WTC11 (cell line): ENCODE data around the gene HS2ST1.

ENCODE experiments used
- ATF1 ChIP-seq: sonication (generic); formaldehyde crosslinking; IDR thresholded peaks from 2 replicates; pipeline ENCODE4 v1.8.1; 2023; ENCODE audit warnings: mild to moderate bottlenecking, moderate library complexity, missing genetic modification reagents
- ATF2 ChIP-seq: sonication (generic); formaldehyde crosslinking; IDR thresholded peaks from 2 replicates; pipeline ENCODE4 v1.8.1; 2022; ENCODE audit warnings: low read depth, missing genetic modification reagents, borderline replicate concordance
- ATF3 ChIP-seq: sonication (generic); formaldehyde crosslinking; conservative IDR thresholded peaks from 2 replicates; pipeline ENCODE4 v1.8.1; 2022; ENCODE audit warnings: mild to moderate bottlenecking, missing genetic modification reagents
- CBFB ChIP-seq: sonication (generic); formaldehyde crosslinking; IDR thresholded peaks from 2 replicates; pipeline ENCODE4 v1.8.1; 2022; ENCODE audit warnings: mild to moderate bottlenecking, low read depth, missing genetic modification reagents
- CTCF ChIP-seq: fragments of 200-600 bp; IDR thresholded peaks from 2 replicates; pipeline ENCODE4 v1.8.0; 2022; ENCODE audit warnings: antibody characterized with exemption
- HMGA2 ChIP-seq: fragments of 250-450 bp; sonication (Bioruptor Pico); IDR thresholded peaks from 2 replicates; pipeline ENCODE4 v1.4.0; 2021; ENCODE audit warnings: mild to moderate bottlenecking, moderate library complexity
- JUN ChIP-seq: sonication (generic); formaldehyde crosslinking; IDR thresholded peaks from 2 replicates; pipeline ENCODE4 v1.8.0; 2023; ENCODE audit warnings: mild to moderate bottlenecking, missing genetic modification reagents
- SP1 ChIP-seq: sonication (generic); formaldehyde crosslinking; conservative IDR thresholded peaks from 2 replicates; pipeline ENCODE4 v1.8.1; 2022; ENCODE audit warnings: missing genetic modification reagents
- STAT6 ChIP-seq: sonication (generic); formaldehyde crosslinking; conservative IDR thresholded peaks from 2 replicates; pipeline ENCODE4 v1.8.1; 2023; ENCODE audit warnings: mild to moderate bottlenecking, low read depth, missing genetic modification reagents, moderate library complexity
- ZNF317 ChIP-seq: sonication (generic); formaldehyde crosslinking; IDR thresholded peaks from 2 replicates; pipeline ENCODE4 v1.8.1; 2023; ENCODE audit warnings: low read depth, mild to moderate bottlenecking, moderate library complexity, missing genetic modification reagents, borderline replicate concordance

- TF ChIP-seq CTCF (no peak), ATF3 (CRISPR knock-in tag) (no peak), ATF2 (CRISPR knock-in tag) (no peak), CBFB (CRISPR knock-in tag) (no peak), STAT6 (CRISPR knock-in tag) (no peak), HMGA2 (CRISPR knock-in tag) (no peak), SP1 (CRISPR knock-in tag) (no peak), ZNF317 (no peak), JUN (CRISPR knock-in tag) (no peak), ATF1 (CRISPR knock-in tag) (no peak)
Measured at GRCh38 chr1:87052961-87053360, 138.5 kb downstream of the HS2ST1 start.
